HepG2 (cell line): ENCODE data around the gene ULBP1. TPM values are rescaled to one million over a fixed set of nuclear protein-coding genes. Genes with fewer than 3 reads are reported as not detected.

Experiments used
- ATAD3A ChIP-seq: sonication (generic); formaldehyde crosslinking; IDR thresholded peaks from 2 replicates; pipeline ENCODE4 v1.4.0; 2020; ENCODE audit warnings: missing genetic modification reagents
- HOXA5 ChIP-seq: sonication (generic); formaldehyde crosslinking; IDR thresholded peaks from 2 replicates; pipeline ENCODE4 v1.4.0; 2020; ENCODE audit warnings: missing genetic modification reagents
- KDM2A ChIP-seq: sonication (generic); formaldehyde crosslinking; IDR thresholded peaks from 2 replicates; pipeline ENCODE4 v1.4.0; 2020; ENCODE audit warnings: low read depth, missing genetic modification reagents, borderline replicate concordance
- PRPF4 ChIP-seq: fragments of 200-400 bp; formaldehyde crosslinking; IDR thresholded peaks from 2 replicates; pipeline ENCODE4 v1.6.1; 2016; ENCODE audit warnings: low read length, low read depth; ENCODE audit not compliant: poor library complexity, severe bottlenecking
- SYNCRIP ChIP-seq: fragments of 200-400 bp; formaldehyde crosslinking; IDR thresholded peaks from 2 replicates; pipeline ENCODE4 v1.6.1; 2018; ENCODE audit warnings: mild to moderate bottlenecking, low read depth, low read length; ENCODE audit not compliant: insufficient read depth
- U2AF2 ChIP-seq: fragments of 200-400 bp; formaldehyde crosslinking; IDR thresholded peaks from 2 replicates; pipeline ENCODE4 v1.6.1; 2017; ENCODE audit warnings: low read depth, mild to moderate bottlenecking, low read length
- XRCC5 ChIP-seq: fragments of 200-400 bp; formaldehyde crosslinking; optimal IDR thresholded peaks from 2 replicates; pipeline ENCODE3; 2017; ENCODE audit warnings: mild to moderate bottlenecking, low read length
- ZNF263 ChIP-seq: sonication (generic); formaldehyde crosslinking; IDR thresholded peaks from 2 replicates; pipeline ENCODE4 v1.4.0; 2020; ENCODE audit warnings: missing genetic modification reagents
- ZNF350 ChIP-seq: sonication (generic); formaldehyde crosslinking; IDR thresholded peaks from 2 replicates; pipeline ENCODE4 v1.4.0; 2020; ENCODE audit warnings: mild to moderate bottlenecking, low read depth, missing genetic modification reagents, borderline replicate concordance
- ZNF773 ChIP-seq: sonication (generic); formaldehyde crosslinking; IDR thresholded peaks from 2 replicates; pipeline ENCODE4 v1.4.0; 2020; ENCODE audit warnings: missing genetic modification reagents, borderline replicate concordance
- polyA plus RNA-seq, 8 experiments: library from polyadenylated mRNA; depleted of rRNA in 3 of 8; stranded (reverse) in 7 of 8; unstranded in 1 of 8; fragments of >200 nt; fragmentation: Illumina TruSeq in 4 of 8; extraction: Trizol in 4 of 8; gene quantifications; 2 replicates each; pipeline versions ENCODE4 v1.2.1 to v1.2.3, GENCODE V29; 2011 to 2016; ENCODE audit warnings: low read depth in 4 of 8, missing spikeins in 1 of 8, mixed read lengths in 1 of 8; ENCODE audit not compliant: insufficient read depth in 1 of 8
- total RNA-seq, 5 experiments: library from RNA; depleted of rRNA; stranded (reverse); fragments of >200 nt; fragmentation: Illumina TruSeq; extraction: Trizol; gene quantifications; 2 replicates each; pipeline ENCODE4 v1.2.3, GENCODE V29; 2016; ENCODE audit warnings: low read depth in 1 of 5
- TF ChIP-seq, protein P1 (sequence below): sonication (generic); formaldehyde crosslinking; conservative IDR thresholded peaks from 2 replicates; pipeline ENCODE4 v1.4.0; 2020; ENCODE audit warnings: missing genetic modification reagents
- TF ChIP-seq, protein P2 (sequence below): IDR thresholded peaks from 2 replicates; pipeline ENCODE4 v1.4.0; 2020; ENCODE audit warnings: mild to moderate bottlenecking, missing genetic modification reagents
- TF ChIP-seq, protein P3 (sequence below): sonication (generic); formaldehyde crosslinking; conservative IDR thresholded peaks from 2 replicates; pipeline ENCODE4 v1.8.1; 2023; ENCODE audit warnings: missing genetic modification reagents
- TF ChIP-seq, protein P4 (sequence below), 2 experiments: sonication (generic) in 1 of 2; formaldehyde crosslinking in 1 of 2; IDR thresholded peaks; 2 replicates each; pipeline versions ENCODE4 v1.5.1 to v1.6.1; 2011 to 2020; ENCODE audit warnings: borderline replicate concordance in 1 of 2, low read depth in 1 of 2, low read length in 1 of 2, mild to moderate bottlenecking in 1 of 2, missing genetic modification reagents in 1 of 2, moderate library complexity in 1 of 2
- TF ChIP-seq, protein P5 (sequence below): sonication (generic); formaldehyde crosslinking; IDR thresholded peaks from 2 replicates; pipeline ENCODE4 v1.8.1; 2023; ENCODE audit warnings: mild to moderate bottlenecking, missing genetic modification reagents

The ULBP1 gene
- total and polyA plus RNA-seq, 2 of the 13 experiments (the other 11 are each of a cell fraction or from before 2014, with no cell fraction given) = 0.04 to 0.09 TPM

DNA sequence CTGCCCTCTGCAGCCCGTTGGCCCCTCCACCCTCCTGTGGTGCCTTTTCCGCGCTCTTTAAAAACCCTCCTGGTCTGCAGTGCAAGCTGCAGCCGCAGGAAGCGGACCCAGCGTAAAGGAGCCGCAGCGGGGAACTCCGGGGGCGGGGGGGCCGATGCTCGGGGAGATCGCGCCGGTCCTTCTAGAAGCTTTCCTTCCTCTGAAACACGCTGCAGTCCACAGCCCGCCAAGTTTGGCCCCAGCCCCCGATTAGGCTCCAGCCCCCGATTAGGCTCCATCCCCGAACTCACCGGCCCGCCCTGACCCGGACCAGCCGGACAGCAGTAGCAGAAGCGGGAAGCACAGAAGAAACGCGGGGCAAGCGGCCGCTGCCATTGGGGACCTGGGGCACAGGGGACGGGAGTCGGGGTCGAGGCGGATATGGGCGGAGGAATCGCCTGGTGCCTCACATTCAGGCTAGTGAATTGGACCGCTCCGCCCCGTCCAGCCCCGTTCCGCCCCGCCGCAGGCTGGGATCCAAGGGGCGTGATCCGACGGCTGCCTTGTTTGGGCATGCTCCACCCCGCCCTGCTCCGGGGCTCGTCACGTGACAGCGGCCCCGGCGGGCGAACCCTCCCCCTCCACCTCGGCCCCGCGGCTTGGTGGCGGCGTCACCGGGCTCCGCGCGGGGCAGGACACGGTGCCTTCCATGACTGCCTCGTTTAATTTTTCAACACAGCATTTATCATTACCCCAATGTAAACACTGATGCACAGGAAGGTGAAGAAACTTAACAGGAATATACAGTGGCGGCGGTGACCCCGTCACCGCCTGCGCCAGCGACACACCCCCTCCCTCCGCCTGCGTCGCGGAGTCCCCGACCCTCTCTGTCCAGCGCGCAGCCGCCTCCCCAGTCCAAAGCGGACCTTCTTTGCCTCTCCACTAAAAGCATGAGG lies 41.3 kb downstream of the ULBP1 start (continued):
- no peak for TF ChIP-seq PRPF4
- 0 out of 2 replicates have a peak, but pooled peaks have one; percentile 62 for TF ChIP-seq ZNF773 (CRISPR knock-in tag)
- TF ChIP-seq KDM2A (CRISPR knock-in tag) = peak; percentile 79
- TF ChIP-seq, protein P1, sequence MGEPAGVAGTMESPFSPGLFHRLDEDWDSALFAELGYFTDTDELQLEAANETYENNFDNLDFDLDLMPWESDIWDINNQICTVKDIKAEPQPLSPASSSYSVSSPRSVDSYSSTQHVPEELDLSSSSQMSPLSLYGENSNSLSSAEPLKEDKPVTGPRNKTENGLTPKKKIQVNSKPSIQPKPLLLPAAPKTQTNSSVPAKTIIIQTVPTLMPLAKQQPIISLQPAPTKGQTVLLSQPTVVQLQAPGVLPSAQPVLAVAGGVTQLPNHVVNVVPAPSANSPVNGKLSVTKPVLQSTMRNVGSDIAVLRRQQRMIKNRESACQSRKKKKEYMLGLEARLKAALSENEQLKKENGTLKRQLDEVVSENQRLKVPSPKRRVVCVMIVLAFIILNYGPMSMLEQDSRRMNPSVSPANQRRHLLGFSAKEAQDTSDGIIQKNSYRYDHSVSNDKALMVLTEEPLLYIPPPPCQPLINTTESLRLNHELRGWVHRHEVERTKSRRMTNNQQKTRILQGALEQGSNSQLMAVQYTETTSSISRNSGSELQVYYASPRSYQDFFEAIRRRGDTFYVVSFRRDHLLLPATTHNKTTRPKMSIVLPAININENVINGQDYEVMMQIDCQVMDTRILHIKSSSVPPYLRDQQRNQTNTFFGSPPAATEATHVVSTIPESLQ (CRISPR knock-in tag) = no peak
- TF ChIP-seq, protein P2, sequence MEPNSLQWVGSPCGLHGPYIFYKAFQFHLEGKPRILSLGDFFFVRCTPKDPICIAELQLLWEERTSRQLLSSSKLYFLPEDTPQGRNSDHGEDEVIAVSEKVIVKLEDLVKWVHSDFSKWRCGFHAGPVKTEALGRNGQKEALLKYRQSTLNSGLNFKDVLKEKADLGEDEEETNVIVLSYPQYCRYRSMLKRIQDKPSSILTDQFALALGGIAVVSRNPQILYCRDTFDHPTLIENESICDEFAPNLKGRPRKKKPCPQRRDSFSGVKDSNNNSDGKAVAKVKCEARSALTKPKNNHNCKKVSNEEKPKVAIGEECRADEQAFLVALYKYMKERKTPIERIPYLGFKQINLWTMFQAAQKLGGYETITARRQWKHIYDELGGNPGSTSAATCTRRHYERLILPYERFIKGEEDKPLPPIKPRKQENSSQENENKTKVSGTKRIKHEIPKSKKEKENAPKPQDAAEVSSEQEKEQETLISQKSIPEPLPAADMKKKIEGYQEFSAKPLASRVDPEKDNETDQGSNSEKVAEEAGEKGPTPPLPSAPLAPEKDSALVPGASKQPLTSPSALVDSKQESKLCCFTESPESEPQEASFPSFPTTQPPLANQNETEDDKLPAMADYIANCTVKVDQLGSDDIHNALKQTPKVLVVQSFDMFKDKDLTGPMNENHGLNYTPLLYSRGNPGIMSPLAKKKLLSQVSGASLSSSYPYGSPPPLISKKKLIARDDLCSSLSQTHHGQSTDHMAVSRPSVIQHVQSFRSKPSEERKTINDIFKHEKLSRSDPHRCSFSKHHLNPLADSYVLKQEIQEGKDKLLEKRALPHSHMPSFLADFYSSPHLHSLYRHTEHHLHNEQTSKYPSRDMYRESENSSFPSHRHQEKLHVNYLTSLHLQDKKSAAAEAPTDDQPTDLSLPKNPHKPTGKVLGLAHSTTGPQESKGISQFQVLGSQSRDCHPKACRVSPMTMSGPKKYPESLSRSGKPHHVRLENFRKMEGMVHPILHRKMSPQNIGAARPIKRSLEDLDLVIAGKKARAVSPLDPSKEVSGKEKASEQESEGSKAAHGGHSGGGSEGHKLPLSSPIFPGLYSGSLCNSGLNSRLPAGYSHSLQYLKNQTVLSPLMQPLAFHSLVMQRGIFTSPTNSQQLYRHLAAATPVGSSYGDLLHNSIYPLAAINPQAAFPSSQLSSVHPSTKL (CRISPR knock-in tag) = peak; percentile 56; the same call in 1 of the 2 replicates
- TF ChIP-seq ZNF263 (CRISPR knock-in tag) = no peak
- no peak for TF ChIP-seq U2AF2
- TF ChIP-seq SYNCRIP = no peak
- TF ChIP-seq, protein P3, sequence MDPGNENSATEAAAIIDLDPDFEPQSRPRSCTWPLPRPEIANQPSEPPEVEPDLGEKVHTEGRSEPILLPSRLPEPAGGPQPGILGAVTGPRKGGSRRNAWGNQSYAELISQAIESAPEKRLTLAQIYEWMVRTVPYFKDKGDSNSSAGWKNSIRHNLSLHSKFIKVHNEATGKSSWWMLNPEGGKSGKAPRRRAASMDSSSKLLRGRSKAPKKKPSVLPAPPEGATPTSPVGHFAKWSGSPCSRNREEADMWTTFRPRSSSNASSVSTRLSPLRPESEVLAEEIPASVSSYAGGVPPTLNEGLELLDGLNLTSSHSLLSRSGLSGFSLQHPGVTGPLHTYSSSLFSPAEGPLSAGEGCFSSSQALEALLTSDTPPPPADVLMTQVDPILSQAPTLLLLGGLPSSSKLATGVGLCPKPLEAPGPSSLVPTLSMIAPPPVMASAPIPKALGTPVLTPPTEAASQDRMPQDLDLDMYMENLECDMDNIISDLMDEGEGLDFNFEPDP (CRISPR knock-in tag) = no peak
- no peak for TF ChIP-seq HOXA5 (CRISPR knock-in tag)
- TF ChIP-seq ATAD3A (CRISPR knock-in tag) = no peak
- TF ChIP-seq ZNF350 (CRISPR knock-in tag) = peak; percentile 61
- TF ChIP-seq XRCC5 = peak; percentile 49
- TF ChIP-seq, protein P4, sequence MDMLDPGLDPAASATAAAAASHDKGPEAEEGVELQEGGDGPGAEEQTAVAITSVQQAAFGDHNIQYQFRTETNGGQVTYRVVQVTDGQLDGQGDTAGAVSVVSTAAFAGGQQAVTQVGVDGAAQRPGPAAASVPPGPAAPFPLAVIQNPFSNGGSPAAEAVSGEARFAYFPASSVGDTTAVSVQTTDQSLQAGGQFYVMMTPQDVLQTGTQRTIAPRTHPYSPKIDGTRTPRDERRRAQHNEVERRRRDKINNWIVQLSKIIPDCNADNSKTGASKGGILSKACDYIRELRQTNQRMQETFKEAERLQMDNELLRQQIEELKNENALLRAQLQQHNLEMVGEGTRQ (IDR thresholded peaks at IDR 0.05; ENCODE audit: low read depth, low read length) = peak; percentile 89
- TF ChIP-seq, protein P4 (CRISPR knock-in tag; IDR thresholded peaks at IDR 0.05; ENCODE audit: borderline replicate concordance) = peak; percentile 99
- TF ChIP-seq, protein P5, sequence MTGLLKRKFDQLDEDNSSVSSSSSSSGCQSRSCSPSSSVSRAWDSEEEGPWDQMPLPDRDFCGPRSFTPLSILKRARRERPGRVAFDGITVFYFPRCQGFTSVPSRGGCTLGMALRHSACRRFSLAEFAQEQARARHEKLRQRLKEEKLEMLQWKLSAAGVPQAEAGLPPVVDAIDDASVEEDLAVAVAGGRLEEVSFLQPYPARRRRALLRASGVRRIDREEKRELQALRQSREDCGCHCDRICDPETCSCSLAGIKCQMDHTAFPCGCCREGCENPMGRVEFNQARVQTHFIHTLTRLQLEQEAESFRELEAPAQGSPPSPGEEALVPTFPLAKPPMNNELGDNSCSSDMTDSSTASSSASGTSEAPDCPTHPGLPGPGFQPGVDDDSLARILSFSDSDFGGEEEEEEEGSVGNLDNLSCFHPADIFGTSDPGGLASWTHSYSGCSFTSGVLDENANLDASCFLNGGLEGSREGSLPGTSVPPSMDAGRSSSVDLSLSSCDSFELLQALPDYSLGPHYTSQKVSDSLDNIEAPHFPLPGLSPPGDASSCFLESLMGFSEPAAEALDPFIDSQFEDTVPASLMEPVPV (CRISPR knock-in tag) = no peak; the same call in 1 of the 2 replicates
